Tibial nerve (tissue), 4 donors: Measurements from ENCODE around the gene PHC2. TPM values are rescaled to one million over a fixed set of nuclear protein-coding genes. Genes with fewer than 3 reads are reported as not detected.

Experiments
- DNase-seq, 2 donors: peaks; one replicate each; pipeline ENCODE4 v3.0.0-alpha.2; 2019; ENCODE audit warnings: low spot score in 2 of 2
- H3K27ac ChIP-seq, 4 donors: fragments of 200-600 bp; sonication (generic) in 3 of 4; one replicate each; pipeline ENCODE4 v1.5.1; 2017 to 2019; ENCODE audit warnings: mild to moderate bottlenecking in 1 of 4
- H3K27me3 ChIP-seq, 2 donors: fragments of 200-600 bp; sonication (generic) in 1 of 2; one replicate each; pipeline versions ENCODE4 v1.5.1 to v1.6.0; 2017 to 2019
- H3K36me3 ChIP-seq, 3 donors: fragments of 200-600 bp; sonication (generic); one replicate each; pipeline ENCODE4 v1.5.1; 2018 to 2019
- H3K4me1 ChIP-seq, 4 donors: fragments of 200-600 bp; sonication (generic) in 3 of 4; one replicate each; pipeline ENCODE4 v1.5.1; 2017 to 2019
- H3K4me3 ChIP-seq, 4 donors: fragments of 200-600 bp; sonication (generic) in 3 of 4; one replicate each; pipeline ENCODE4 v1.5.1; 2017 to 2019; ENCODE audit warnings: mild to moderate bottlenecking in 1 of 4, moderate library complexity in 1 of 4
- H3K9me3 ChIP-seq, 4 donors: fragments of 200-600 bp; sonication (generic) in 3 of 4; one replicate each; pipeline ENCODE4 v1.5.1; 2017 to 2019
- EP300 ChIP-seq, 2 donors: sonication (generic); formaldehyde crosslinking; IDR thresholded peaks; one replicate each; pipeline ENCODE4 v1.6.1; 2017; ENCODE audit warnings: antibody characterized with exemption in 2 of 2, mild to moderate bottlenecking in 1 of 2
- POLR2A ChIP-seq, 2 donors: fragments of 450-650 bp; IDR thresholded peaks; one replicate each; pipeline ENCODE4 v1.6.1; 2017; ENCODE audit warnings: antibody characterized with exemption in 2 of 2, mild to moderate bottlenecking in 2 of 2, moderate library complexity in 2 of 2
- WGBS, 2 donors: methylation state at CpG; one replicate each; pipeline ENCODE4 v1.1.5; 2018; 5-methylcytosine and 5-hydroxymethylcytosine counted together
- total RNA-seq, 4 donors: library from RNA; depleted of rRNA; stranded (reverse); fragments of >200 nt; gene quantifications; one replicate each; pipeline ENCODE4 v1.1.0, GENCODE V29; 2016
- TF ChIP-seq, protein P1 (sequence below), 5 experiments: fragments of 200-600 bp in 3 of 5; fragments of 450-650 bp in 2 of 5; sonication (generic) in 3 of 5; IDR thresholded peaks; one replicate each; pipeline ENCODE4 v1.5.1; 2016 to 2019; ENCODE audit warnings: antibody characterized with exemption in 5 of 5, mild to moderate bottlenecking in 3 of 5, moderate library complexity in 2 of 5

The PHC2 gene
- total RNA-seq, 4 donors from 2014 or later = 152 to 458 (median 204) TPM

DNA sequence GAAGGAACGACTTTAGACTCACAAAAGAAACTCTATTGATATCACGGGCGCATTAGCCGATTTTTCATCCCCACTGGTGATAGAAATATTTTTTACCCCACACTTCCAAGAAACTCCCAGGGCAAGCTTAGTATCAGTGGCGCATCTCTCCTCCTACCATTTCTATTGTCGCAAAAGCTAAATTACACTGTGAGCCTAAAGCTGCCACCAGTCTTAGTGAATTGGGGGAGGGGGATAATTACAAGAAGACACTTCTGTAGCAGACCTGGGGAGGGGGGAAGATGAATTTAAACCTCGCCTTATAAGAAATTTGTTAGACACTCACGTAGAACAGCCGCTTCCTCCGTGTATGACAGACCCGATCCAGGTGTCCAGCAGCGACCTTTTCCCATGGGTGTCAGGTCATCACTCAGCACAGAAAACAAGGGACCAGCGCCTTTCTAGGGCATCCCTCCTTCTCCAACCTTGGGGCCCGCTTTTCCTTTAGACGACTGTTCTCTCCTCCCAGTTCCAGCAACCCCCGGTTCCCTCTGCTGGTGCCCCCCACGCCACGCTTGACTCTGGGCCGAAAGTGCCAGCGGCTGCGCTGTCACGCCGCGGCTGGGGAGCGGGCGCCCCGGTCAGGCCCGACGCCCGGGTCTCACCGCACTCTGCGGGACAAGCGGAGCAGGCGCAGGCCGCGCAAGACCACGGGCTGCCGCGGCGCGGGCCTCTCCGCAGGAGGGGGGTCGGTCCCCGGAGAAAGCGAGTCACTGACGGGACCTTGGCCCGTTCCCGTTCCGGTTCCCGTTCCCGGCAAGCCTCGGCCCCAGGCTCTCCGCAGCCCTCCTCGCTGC, 821 bp downstream of the PHC2 start:
- H3K9me3 ChIP-seq = no peaks in the 10 kb centered on the region
- no peak for DNase-seq
- peak overlapping the region in 3 of 4 donors; percentile 44 to 70 (median 69) for H3K27ac ChIP-seq
- no peaks in the 10 kb centered on the region for H3K36me3 ChIP-seq
- H3K4me1 ChIP-seq = peaks cover 0 to 44% (median 14%) of the 10 kb centered on the region in 4 donors
- TF ChIP-seq, protein P1, sequence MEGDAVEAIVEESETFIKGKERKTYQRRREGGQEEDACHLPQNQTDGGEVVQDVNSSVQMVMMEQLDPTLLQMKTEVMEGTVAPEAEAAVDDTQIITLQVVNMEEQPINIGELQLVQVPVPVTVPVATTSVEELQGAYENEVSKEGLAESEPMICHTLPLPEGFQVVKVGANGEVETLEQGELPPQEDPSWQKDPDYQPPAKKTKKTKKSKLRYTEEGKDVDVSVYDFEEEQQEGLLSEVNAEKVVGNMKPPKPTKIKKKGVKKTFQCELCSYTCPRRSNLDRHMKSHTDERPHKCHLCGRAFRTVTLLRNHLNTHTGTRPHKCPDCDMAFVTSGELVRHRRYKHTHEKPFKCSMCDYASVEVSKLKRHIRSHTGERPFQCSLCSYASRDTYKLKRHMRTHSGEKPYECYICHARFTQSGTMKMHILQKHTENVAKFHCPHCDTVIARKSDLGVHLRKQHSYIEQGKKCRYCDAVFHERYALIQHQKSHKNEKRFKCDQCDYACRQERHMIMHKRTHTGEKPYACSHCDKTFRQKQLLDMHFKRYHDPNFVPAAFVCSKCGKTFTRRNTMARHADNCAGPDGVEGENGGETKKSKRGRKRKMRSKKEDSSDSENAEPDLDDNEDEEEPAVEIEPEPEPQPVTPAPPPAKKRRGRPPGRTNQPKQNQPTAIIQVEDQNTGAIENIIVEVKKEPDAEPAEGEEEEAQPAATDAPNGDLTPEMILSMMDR (IDR thresholded peaks at IDR 0.05) = peak in 1 of 5 experiments; percentile 45
- TF ChIP-seq POLR2A (IDR thresholded peaks at IDR 0.05) = no peak
- no peaks in the 10 kb centered on the region for H3K27me3 ChIP-seq
- WGBS, 2 donors = 8 to 22% methylated on average over 25 to 46 of the region's 54 CpGs
- H3K4me3 ChIP-seq = peak overlapping the region; percentile 58 to 71 (median 67)

DNA sequence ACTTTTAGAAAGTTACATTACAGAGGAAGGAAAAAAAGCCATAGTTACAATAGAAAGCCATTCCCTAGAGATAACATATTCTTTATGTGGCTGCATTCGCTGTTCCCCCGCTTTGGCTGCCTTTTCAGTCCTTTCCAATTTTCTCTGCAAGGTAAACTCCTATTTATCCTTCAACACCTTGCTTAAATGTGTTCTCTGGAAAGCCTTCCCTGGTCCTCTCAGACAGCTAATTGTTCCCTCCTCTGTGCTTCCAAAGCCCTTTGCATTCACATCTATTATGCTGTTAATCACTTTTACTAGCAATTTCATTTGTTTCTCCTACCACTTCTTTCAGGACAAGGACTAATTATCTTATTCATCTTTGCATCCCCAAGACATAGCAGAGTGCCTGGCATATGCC, 1.6 kb downstream of the PHC2 start:
- DNase-seq = no peak
- Histone ChIP-seq H3K4me3 (no peak overlapping the region), H3K27ac (no peak overlapping the region), H3K9me3 (no peaks in the 10 kb centered on the region), H3K36me3 (no peaks in the 10 kb centered on the region), H3K27me3 (no peaks in the 10 kb centered on the region), H3K4me1 (peaks cover 0 to 37% (median 13%) of the 10 kb centered on the region in 4 donors)
- whole genome bisulfite sequencing, 2 donors = 97 to 99% methylated on average over 2 of the region's 2 CpGs
- no peak for TF ChIP-seq EP300 (IDR thresholded peaks at IDR 0.05)
- TF ChIP-seq, protein P1 (IDR thresholded peaks at IDR 0.05) = no peak
- no peak for TF ChIP-seq POLR2A (IDR thresholded peaks at IDR 0.05)

DNA sequence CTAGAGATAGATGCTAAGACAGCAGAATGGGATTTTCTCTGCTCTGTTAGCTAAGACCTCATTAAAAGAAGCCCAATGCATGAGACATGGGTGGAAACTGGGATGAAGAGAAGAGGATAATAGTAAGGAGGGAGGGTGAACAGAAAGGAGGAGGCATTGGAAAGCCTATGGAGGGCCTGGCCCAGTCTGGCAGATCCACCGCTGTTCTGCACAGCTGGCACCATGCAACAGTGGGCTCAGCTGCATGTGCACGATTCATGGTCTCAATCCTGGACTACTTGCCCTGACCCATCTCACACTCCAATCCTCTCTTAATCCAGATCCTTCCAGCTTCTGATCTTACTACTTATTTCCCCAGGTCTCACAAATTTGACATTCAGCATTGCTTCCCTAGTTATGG, 2.2 kb downstream of the PHC2 start:
- no peak for DNase-seq
- no peaks in the 10 kb centered on the region for H3K36me3 ChIP-seq
- no peaks in the 10 kb centered on the region for H3K9me3 ChIP-seq
- no peaks in the 10 kb centered on the region for H3K27me3 ChIP-seq
- no peak overlapping the region for H3K27ac ChIP-seq
- H3K4me1 ChIP-seq = peaks cover 0 to 32% (median 11%) of the 10 kb centered on the region in 4 donors
- 96 to 97% methylated on average over 2 of the region's 2 CpGs for WGBS, 2 donors
- no peak overlapping the region for H3K4me3 ChIP-seq
- no peak for TF ChIP-seq EP300 (IDR thresholded peaks at IDR 0.05)
- TF ChIP-seq, protein P1 (IDR thresholded peaks at IDR 0.05) = no peak
- TF ChIP-seq POLR2A (IDR thresholded peaks at IDR 0.05) = no peak

DNA sequence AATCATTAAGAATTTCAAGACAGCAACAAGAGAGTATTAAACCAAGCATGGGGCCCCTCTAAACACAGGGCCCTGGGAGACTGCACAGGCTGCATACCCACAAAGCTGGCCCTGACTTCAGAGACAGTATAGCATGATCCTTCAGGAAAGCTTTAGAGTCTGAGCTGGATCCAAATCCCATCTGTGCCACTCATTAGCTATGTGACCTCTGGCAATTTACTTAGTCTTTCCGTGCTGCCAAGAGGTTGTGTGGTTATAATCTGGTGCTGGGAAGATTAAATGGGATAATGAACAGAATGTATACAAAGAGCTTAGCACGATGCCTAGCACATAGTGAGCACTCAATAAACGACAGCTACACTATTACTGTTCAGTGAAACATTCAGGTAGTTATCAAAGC, 4.0 kb downstream of the PHC2 start:
- Histone ChIP-seq H3K9me3 (no peaks in the 10 kb centered on the region), H3K4me1 (peaks cover 0 to 21% (median 6%) of the 10 kb centered on the region in 4 donors), H3K27me3 (no peaks in the 10 kb centered on the region), H3K4me3 (no peak overlapping the region), H3K36me3 (no peaks in the 10 kb centered on the region), H3K27ac (no peak overlapping the region)
- WGBS, 2 donors = 71 to 77% methylated on average over 3 of the region's 3 CpGs
- TF ChIP-seq, protein P1 (IDR thresholded peaks at IDR 0.05) = no peak
- DNase-seq = no peak

DNA sequence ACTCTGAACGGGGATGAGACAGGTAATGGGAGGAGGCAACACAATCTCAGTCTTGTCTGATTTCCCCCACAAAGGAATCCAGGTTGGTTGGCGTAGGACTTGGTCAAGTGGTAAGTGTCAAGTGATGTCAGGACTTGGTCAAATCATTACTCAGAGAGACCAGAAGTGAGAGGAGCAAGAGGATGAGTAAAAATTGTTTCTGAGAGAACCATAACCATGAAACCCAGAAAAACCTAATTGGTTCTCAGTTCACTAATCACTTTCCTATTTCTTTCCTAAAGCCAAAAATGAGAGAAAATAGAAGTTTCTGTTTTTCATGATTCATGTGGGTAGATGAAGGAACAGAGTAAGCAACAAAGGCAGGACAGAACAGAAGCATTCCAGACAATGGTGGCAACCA, 5.0 kb downstream of the PHC2 start:
- Histone ChIP-seq H3K27ac (no peak overlapping the region), H3K27me3 (no peaks in the 10 kb centered on the region), H3K9me3 (no peaks in the 10 kb centered on the region), H3K4me1 (peaks cover 0 to 14% (median 6%) of the 10 kb centered on the region in 4 donors), H3K36me3 (no peaks in the 10 kb centered on the region), H3K4me3 (no peak overlapping the region)
- 92 to 98% methylated on average over 2 of the region's 2 CpGs for WGBS, 2 donors
- TF ChIP-seq EP300 (IDR thresholded peaks at IDR 0.05) (no peak), POLR2A (IDR thresholded peaks at IDR 0.05) (no peak)
- no peak for DNase-seq
